GM12891 (cell line): ENCODE measurements around the gene LRRFIP2.
"Not testable (repeated sequence)": the region's sequence is repeated elsewhere in the genome, so short reads cannot be mapped to it uniquely, and the experiment has no call there.

Experiments
- POLR2A ChIP-seq: IDR thresholded peaks from 2 replicates; pipeline ENCODE4 v1.6.1; 2011; ENCODE audit warnings: low read depth, low read length, control low read depth
- POLR2AphosphoS5 ChIP-seq: IDR thresholded peaks from 2 replicates; pipeline ENCODE4 v1.6.1; 2011; ENCODE audit warnings: low read depth, low read length, control low read depth
- POU2F2 ChIP-seq: IDR thresholded peaks from 2 replicates; pipeline ENCODE4 v1.6.1; 2011; ENCODE audit warnings: low read depth, mild to moderate bottlenecking, control low read depth, low read length, moderate library complexity
- TAF1 ChIP-seq: IDR thresholded peaks from 2 replicates; pipeline ENCODE4 v1.6.1; 2011; ENCODE audit warnings: low read depth, low read length, control low read depth

DNA sequence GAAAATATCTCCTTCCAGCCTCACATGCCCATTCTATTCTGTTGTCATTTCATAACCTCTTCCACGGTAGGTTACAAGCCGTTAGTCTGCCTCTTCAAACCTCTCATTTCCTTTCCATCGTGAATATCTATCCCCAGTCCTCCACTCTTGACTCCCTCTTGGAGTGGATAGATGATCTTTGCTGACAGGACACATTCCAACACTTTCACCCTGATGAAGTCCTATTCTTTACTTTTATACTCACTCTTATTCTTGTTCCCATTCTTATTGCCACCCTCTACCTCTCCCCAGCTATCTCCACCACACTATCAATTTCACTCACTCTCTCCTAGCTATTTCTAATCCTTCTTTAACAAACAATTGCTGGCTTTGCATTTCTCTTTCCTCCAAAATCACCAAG is 34.2 kb upstream of the LRRFIP2 start:
- TF ChIP-seq POLR2A, TAF1, POLR2AphosphoS5, POU2F2: not testable (repeated sequence)
